LoVo (cell line): ENCODE results near the gene MYOD1.

Experiments used
- DNase-seq: peaks from one replicate; pipeline ENCODE4 v3.0.0-alpha.2; 2016; ENCODE audit warnings: low spot score

Gene MYOD1

DNA sequence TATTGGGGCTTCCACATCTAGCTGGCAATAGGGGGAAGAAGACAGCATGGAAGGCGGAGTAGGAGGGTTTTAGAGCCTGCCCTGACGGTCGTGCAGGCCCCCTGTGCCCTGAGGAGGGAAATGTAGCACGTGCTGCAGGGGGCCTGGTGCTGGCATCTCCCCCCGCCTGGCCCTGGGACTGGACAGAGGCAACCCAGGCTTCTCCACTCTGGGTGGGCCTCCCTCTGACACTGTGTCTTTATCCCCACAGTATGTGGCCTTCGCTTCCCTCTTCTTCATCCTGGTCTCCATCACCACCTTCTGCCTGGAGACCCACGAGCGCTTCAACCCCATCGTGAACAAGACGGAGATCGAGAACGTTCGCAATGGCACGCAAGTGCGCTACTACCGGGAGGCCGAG is 52.0 kb downstream of the MYOD1 start:
- DNase-seq = no peak
